T-helper 2 cell treated with Interferon-gamma antibody and Interleukin-4, amounts not matched to agents 100 ng/mL and 5 ng/mL, for 36 hours (primary cell): ENCODE measurements around the gene ENOSF1. TPM values are rescaled to one million over a fixed set of nuclear protein-coding genes. Genes with fewer than 3 reads are reported as not detected.

Experiments used
- intact Hi-C: fragments of 100-400 bp; cut with micrococcal nuclease; formaldehyde crosslinking; loops from one replicate; pipeline ENCODE4 v1.15.1; 2023
- total RNA-seq: library from RNA; stranded (reverse); gene quantifications from 2 replicates; pipeline ENCODE4 v1.2.3, GENCODE V29; 2022

Gene ENOSF1
- total RNA-seq, 1 donor from 2014 or later, result 89.6 TPM

DNA sequence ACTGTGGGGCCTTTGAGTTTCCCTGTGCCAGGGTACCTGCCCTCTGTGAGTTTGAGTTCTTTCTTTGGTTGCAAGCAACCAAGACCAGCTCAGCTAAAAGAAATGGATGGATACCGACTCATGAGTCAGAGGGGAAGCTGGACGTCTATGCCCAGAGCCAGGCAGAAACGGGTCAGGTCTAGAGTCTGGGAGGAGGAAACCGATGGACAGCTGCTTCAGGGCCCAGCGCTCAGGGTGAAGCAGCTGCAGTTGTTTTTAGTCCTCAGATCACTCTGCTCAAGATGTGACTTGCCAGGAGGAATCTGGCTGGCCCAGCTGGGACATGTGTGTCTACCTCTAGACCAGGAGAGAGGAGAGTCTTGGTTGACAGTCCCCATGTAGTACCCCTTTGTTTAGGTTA is 65.1 kb downstream of the ENOSF1 start:
- intact Hi-C loops, result no loop called here

DNA sequence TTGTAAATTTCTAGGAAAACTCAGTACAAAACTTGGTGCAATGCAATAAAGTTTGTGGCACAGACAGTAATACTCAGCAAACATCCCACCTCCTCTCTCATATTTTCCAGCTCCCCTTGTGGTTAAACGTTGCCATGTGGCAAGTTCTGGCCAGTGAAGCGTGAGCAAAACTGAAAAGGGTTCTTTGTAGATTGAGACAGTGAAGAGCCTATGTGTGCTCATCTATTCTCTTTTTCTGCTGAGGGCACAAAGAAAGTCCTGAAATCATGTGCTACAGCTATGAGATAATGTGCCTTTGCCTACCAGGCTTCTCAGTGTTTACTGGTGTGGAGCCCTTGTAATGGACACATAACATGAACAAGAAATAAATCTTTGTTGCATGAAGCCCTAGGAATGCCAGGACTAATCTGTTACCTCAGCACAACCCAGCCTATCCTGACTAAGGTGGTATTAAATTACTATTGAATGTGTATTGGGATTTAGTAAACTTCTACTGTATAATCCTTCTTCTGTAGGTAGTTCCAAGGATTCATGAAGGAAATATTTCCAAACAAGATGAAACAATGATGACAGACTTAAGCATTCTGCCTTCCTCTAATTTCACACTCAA is 67.9 kb downstream of the ENOSF1 start:
- intact Hi-C loops, result no loop called here

DNA sequence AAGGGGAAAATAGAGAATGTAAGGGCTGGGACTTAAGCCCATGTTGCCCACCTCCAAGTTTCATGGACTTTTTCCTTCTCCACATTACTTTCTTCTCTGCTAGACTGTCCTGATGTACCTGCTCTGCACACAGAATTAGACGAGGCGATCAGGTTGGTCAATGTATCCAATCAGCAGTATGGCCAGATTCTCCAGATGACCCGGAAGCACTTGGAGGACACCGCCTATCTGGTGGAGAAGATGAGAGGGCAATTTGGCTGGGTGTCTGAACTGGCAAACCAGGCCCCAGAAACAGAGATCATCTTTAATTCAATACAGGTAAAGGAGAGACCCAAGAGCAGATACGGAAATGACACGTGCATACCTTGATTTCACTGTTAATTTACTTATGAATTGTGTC is 71.2 kb downstream of the ENOSF1 start:
- intact Hi-C loops, result no loop called here

DNA sequence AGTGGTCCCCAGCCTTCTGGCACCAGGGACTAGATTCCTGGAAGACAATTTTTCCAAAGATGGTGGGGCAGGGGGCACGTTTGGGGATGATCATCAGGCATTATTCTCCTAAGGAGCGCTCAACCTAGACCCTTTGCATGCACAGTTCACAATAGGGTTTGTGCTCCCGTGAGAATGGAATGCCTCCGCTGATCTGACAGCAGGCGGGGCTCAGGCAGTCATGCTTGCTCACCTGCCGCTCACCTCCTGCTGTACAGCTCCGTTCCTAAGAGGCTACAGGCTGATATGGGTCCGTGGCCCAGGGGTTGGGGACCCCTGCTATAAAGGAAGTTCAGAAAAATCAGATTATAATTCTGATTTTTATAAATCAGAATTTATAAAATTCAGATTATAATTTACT is 77.3 kb downstream of the ENOSF1 start:
- intact Hi-C loops, result no loop called here

DNA sequence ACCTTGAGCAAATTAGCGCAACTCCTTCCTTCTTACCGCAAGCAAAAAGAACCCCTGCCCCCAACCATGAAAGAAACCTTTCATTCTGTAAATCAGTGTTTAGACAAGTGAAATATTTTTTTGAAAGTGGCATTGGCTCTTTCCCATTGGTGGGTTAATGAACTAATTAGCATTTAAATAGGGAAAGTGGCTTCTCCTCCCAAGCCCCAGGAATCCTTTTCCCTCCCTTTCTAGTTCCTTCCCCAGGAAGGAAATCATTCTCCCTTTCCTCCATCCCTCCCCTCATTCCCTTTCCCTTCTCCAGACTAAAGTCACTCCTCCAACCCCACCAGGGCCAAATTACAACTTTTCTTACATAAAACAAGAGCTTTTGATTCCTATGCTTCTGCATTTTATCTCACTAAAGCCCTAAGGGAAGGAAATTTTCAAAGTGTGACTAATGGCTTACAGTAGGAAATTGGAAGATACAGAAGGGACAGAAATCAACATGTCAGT is 77.8 kb downstream of the ENOSF1 start:
- intact Hi-C loops, result no loop called here

DNA sequence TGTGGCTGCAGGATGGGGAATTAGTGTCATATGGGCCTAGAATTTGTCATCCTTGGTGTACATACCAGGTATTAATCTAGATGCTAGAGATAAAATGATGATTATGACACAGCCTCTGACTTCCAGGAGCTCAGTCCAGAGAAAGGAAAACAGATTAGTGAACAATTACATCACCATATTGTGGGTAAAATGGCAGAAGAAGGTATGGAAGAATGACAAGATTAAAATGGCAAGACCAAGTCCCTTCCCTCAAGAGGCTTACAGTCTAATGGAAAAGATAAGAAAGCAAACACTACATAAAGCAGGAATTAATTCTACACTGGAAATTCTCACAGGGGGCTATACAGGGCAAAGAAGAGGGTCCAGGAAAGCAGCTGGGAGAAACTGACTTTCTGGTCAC is 80.9 kb downstream of the ENOSF1 start:
- intact Hi-C loops, result no loop called here

DNA sequence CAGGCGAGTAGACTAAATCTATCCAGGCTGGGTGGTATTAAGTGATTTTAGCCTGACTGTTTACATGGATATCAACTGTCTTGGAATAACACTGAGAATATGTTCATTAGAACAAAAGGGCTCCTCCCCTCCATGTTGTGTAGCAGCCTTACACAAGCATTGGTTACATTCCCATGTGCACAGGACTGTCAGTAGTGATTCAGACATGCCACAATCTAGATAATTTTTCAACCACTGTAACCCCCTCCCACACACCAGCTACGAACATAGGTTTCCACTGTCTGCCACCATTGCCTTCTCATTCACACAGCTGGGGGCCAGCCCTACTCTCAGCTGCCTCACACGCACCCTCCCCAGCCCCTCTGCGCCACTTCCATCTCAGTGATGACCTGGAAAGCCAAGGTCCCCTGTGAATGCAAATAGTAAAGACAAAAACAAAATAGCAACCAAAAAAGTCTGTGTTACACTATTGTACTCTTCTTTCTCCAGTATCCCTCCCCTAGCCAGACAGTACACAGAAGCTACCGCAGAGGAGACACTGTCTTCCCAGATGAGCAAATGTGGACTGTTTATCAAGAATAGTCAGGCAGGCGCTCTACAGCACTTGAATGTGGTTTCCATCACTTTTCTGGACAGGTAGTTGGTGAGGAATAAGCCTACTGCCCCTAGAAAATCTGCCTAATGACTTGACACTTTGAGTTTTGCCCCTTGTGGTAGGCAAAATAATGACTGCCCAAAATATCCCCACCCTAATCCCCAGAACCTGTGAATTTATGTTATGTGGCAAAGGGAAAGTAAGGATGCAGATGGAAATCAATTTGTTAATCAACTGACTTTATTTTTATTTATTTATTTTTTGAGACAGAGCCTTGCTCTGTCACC is 82.9 kb downstream of the ENOSF1 start:
- intact Hi-C loops, result loop anchor here (10.0 kb wide), 1 partner anchor 85 kb away; the partner anchor contains the start of gene ENOSF1

DNA sequence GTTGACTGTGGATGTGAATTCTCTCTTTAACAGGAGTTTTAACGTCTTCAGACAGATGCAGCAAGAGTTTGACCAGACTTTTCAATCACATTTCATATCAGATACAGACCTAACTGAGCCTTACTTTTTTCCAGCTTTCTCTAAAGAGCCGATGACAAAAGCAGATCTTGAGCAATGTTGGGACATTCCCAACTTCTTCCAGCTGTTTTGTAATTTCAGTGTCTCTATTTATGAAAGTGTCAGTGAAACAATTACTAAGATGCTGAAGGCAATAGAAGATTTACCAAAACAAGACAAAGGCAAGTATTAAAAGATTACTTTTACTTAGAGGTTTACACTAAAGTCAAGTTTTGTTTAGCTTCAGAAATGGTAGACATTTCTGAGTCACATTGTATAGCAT is 85.2 kb downstream of the ENOSF1 start:
- intact Hi-C loops, result loop anchor here (10.0 kb wide), 1 partner anchor 88 kb away; the partner anchor contains the start of gene ENOSF1

DNA sequence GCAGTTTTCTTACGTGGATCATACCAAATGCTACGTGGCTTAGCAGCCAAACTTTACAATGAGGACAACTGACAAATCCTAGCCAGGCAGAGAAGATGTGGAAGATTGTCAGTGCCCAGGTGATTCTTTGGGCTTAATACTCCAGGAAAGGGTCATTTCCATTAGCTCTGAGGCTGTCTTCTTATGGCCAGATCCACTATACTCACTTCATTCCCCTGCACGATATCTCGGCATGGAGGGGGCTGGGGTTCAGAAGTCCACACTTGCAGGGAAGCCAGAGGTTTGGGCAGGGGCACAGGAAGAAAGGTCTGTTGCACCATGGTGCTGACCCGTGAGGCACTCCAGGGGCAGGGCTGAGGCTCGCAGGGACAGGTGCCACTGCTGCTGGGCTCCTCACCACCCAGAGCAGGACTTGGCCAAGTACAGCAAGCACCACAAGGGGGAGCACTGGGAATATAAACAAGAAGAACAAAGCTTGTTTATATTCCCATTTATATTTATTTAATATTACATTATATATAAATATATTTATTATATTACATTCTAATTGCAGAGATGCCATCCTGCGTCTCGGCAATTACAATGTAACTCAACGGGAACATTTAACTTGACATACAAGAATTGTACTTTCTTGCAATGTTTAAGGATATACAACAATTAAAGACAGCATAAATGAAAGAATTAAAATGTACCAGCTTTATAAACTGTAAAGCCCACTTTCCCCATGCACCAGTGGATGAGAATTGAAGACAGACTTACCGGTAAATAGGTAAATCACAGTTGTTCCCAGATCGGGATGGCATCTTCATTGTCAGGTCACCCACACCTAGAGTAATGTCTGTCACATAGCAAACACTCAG is 88.4 kb downstream of the ENOSF1 start:
- intact Hi-C loops, result loop anchor here (1.0 to 10.0 kb wide), 4 partner anchors 35 to 215 kb away; partner anchors contain the start of gene ENOSF1

DNA sequence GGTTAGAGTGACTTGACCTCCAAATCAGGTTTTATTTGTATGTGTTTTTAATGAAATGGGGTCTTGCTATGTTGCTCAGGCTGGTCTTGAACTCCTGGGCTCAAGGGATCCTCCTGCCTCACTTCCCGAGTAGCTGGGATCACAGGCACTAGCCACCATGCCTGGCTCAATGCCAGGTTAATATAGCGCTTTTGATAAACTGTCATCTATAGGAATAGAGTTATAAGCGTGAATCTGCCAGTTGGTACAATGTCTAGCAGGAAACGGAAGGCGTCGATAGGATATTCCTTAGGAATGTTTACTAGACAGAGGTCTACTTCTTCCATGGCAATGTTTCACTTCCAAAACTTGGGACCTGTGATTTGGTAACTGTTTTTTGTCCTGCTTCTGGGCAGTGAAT is 90.1 kb downstream of the ENOSF1 start:
- intact Hi-C loops, result loop anchor here (10.0 kb wide), 1 partner anchor 93 kb away; the partner anchor contains the start of gene ENOSF1

DNA sequence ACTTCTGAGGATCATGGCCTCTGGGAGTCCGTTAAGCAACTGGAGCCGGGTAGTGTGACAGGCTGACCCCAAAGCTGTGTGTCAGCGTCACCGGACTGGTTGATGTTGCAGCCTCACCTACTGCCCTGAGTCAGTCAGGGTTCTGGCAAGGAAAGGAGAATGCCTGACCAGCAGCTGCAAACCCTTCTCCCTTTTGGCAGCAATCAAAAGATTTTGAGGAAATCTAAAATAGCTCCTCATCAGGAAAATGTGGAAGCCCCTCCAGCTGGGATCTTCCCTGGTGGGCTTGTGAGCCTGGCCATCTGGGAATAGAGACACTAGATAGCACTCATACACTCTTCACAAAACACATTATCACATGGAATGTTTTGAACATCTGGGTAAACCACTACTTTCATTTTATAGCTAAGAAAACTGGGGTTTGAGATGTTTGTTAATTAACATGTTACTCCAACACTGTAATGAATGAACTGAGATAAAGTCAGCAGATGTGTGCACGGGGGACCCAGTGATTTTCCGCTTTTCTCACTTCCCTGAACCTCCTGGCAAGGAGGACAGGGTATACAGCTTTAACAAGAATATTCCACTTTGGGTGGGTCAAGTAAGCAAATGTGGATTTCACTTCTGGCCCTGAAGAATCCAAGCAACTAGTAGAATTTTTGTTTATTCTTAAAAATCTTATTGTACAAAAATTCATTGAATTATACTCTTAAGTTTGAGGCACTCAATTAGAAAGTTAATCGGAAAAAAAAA is 91.0 kb downstream of the ENOSF1 start:
- intact Hi-C loops, result loop anchor here (10.0 kb wide), 1 partner anchor 93 kb away; the partner anchor contains the start of gene ENOSF1

Other genes starting within 250 kb of the ENOSF1 start
- not detected in 2 replicates for gene COLEC12, start 211.9 kb downstream of the ENOSF1 start, total RNA-seq
- gene CETN1, start 132.2 kb downstream of the ENOSF1 start, total RNA-seq, result not detected in 2 replicates
- not detected in 2 replicates for gene CLUL1, start 115.6 kb downstream of the ENOSF1 start, total RNA-seq
- gene TYMS, start 55.0 kb downstream of the ENOSF1 start, total RNA-seq, result 354 and 362 TPM in 2 replicates
- 9.8 and 11.6 TPM in 2 replicates for gene YES1, start 99.6 kb upstream of the ENOSF1 start, total RNA-seq
- gene ADCYAP1, start 192.2 kb upstream of the ENOSF1 start, total RNA-seq, result not detected in 2 replicates